ENCODE measurements around the gene ESRRA. TPM values are rescaled to one million over a fixed set of nuclear protein-coding genes. Genes with fewer than 3 reads are reported as not detected.
"Not testable (repeated sequence)": the region's sequence is repeated elsewhere in the genome, so short reads cannot be mapped to it uniquely, and the experiment has no call there.

Gene ESRRA
- total and polyA plus RNA-seq, 12 donors: 18.2 to 74.4 (median 54.5) TPM

DNA sequence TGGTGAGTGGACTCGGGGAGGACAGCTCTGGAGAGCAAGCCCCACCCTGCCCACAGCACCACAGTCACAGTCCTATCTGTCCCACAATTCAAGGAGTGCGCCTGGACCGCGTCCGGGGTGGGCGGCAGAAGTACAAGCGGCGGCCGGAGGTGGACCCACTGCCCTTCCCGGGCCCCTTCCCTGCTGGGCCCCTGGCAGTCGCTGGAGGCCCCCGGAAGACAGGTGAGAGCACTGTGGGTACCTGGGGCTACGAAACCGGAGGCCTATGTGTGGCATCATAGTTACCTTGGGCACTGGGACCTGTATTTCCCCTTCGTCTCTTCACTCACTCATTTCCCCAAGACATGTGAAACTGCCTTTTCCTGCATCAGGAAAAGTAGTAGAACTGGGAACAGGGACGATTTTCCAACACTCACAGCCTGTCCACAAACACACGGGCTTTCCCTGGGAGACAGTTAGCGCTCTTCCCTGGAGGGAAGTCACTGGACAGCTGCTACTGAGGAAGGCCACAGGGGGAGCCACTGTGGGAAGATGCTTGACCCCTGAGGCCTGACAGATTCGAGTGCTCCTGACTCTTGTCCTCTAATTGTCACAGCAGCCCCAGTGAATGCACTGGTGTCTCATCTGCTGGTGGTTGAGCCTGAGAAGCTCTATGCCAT lies 9.0 kb downstream of the ESRRA start:
- Histone ChIP-seq H3K27me3 (no peaks in the 10 kb centered on the region), H3K27ac (peak overlapping the region in 4 of 5 donors; percentile 41 to 85 (median 63)), H3K4me3 (no peak overlapping the region), H3K4me1 (replicated peaks in 1 of 2) (peaks cover 6 to 14% of the 10 kb centered on the region in 2 donors), H3K36me3 (replicated peaks in 1 of 2) (peaks cover 0 to 23% of the 10 kb centered on the region in 2 donors), H3K9me3 (replicated peaks in 1 of 3) (no peaks in the 10 kb centered on the region)
- no peak for TF ChIP-seq CTCF (IDR thresholded peaks at IDR 0.05)
- no peak for TF ChIP-seq POLR2A (IDR thresholded peaks at IDR 0.05)
- intact Hi-C loops (cut with DNase I): loop anchor here in 1 of 2 donors (5.0 kb wide), 1 partner anchor 38 kb away; no protein-coding TSS in a partner anchor
- 84 to 88% (median 85%) methylated on average over 15 to 19 of the region's 19 CpGs for WGBS, 4 donors
- no peak for DNase-seq

DNA sequence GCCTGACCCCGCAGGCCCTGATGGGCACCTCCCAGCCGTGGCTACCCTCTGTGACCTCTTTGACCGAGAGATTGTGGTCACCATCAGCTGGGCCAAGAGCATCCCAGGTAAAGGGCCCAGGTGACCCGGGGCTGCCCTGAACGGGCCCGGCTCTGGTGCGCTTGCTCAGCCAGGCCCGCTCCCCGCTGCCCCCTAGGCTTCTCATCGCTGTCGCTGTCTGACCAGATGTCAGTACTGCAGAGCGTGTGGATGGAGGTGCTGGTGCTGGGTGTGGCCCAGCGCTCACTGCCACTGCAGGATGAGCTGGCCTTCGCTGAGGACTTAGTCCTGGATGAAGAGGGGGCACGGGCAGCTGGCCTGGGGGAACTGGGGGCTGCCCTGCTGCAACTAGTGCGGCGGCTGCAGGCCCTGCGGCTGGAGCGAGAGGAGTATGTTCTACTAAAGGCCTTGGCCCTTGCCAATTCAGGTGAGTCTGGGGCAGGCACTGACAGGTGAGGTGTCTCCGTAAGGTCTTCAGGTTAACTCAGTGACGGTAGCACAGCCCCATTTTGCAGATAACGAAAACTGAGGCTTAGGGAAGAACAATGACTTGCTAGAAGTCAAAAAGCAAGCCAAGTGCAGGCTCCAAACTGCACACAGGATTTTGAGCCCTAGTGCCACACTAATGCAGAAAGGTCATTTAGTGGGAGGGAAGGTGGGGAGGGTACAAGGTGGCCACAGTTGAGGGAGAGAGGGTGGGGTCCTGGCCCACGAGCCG lies 9.7 kb downstream of the ESRRA start:
- Histone ChIP-seq H3K36me3 (replicated peaks in 1 of 2) (peaks cover 0 to 23% of the 10 kb centered on the region in 2 donors), H3K27ac (peak overlapping the region in 1 of 5 donors; percentile 81), H3K9me3 (replicated peaks in 1 of 3) (no peaks in the 10 kb centered on the region), H3K4me1 (replicated peaks in 1 of 2) (peaks cover 10 to 20% of the 10 kb centered on the region in 2 donors), H3K4me3 (no peak overlapping the region), H3K27me3 (no peaks in the 10 kb centered on the region)
- intact Hi-C loops (cut with DNase I): loop anchor here in 1 of 2 donors (5.0 kb wide), 1 partner anchor 37 kb away; no protein-coding TSS in a partner anchor
- DNase-seq: peak in 2 of 7 donors; percentile 27 to 52
- 87 to 91% (median 90%) methylated on average over 13 to 24 of the region's 24 CpGs for WGBS, 4 donors
- TF ChIP-seq CTCF (IDR thresholded peaks at IDR 0.05) (no peak), POLR2A (IDR thresholded peaks at IDR 0.05) (no peak)

- DNase-seq; H3K4me3 ChIP-seq; intact Hi-C loops (cut with DNase I); H3K27me3 ChIP-seq; H3K9me3 ChIP-seq (replicated peaks in 1 of 3): not testable (repeated sequence)
- peak overlapping the region in 2 of 5 donors; percentile 98 to 100 for H3K27ac ChIP-seq
- peaks cover 0 to 23% of the 10 kb centered on the region in 2 donors for H3K36me3 ChIP-seq (replicated peaks in 1 of 2)
- WGBS, 4 donors: 68 to 75% (median 71%) methylated on average over 2 to 25 of the region's 25 CpGs
- peaks cover 10 to 20% of the 10 kb centered on the region in 2 donors for H3K4me1 ChIP-seq (replicated peaks in 1 of 2)
Measured at GRCh38 chr11:64315667-64316526, 10.6 kb downstream of the ESRRA start.

- TF ChIP-seq CTCF (IDR thresholded peaks at IDR 0.05): no peak
- TF ChIP-seq POLR2A (IDR thresholded peaks at IDR 0.05): no peak
- peak in 6 of 7 donors; percentile 43 to 76 (median 56) for DNase-seq
- peak overlapping the region; percentile 87 to 100 (median 98) for H3K27ac ChIP-seq
- peaks cover 10 to 20% of the 10 kb centered on the region in 2 donors for H3K4me1 ChIP-seq (replicated peaks in 1 of 2)
- intact Hi-C loops (cut with DNase I): no loop called here
- H3K27me3 ChIP-seq: no peaks in the 10 kb centered on the region
- 5 to 11% (median 6%) methylated on average over 17 to 32 of the region's 32 CpGs for WGBS, 4 donors
- H3K4me3 ChIP-seq: peak overlapping the region; percentile 41 to 92 (median 64)
- H3K9me3 ChIP-seq (replicated peaks in 1 of 3): no peaks in the 10 kb centered on the region
- H3K36me3 ChIP-seq (replicated peaks in 1 of 2): peaks cover 0 to 27% of the 10 kb centered on the region in 2 donors
Measured at GRCh38 chr11:64316672-64317324, 11.5 kb downstream of the ESRRA start.
